GM23338 (cell line): ENCODE measurements around the gene PAQR9. TPM values are rescaled to one million over a fixed set of nuclear protein-coding genes. Genes with fewer than 3 reads are reported as not detected.

Experiments
- ATAC-seq: fragments of 200-7000 bp; cut with Tn5 transposase; 3 replicates; pipeline ENCODE4 v1.9.1; 2020
- DNase-seq: peaks from one replicate; pipeline ENCODE4 v3.0.0-alpha.2; 2015; ENCODE audit warnings: low spot score
- H2AFZ ChIP-seq: fragments of 200-600 bp; sonication (generic); 2 replicates; pipeline ENCODE4 v1.8.0; 2016; ENCODE audit warnings: antibody characterized with exemption, mild to moderate bottlenecking, moderate library complexity
- H3F3A ChIP-seq: fragments of 200-600 bp; sonication (generic); replicated peaks from 2 replicates; pipeline ENCODE4 v1.8.0; 2017; ENCODE audit warnings: antibody characterized with exemption, mixed run types, low read depth
- H3K27ac ChIP-seq: fragments of 200-600 bp; sonication (generic); 2 replicates; pipeline ENCODE4 v1.6.1; 2016; ENCODE audit warnings: low read depth
- H3K27me3 ChIP-seq: fragments of 200-600 bp; sonication (generic); 2 replicates; pipeline ENCODE4 v1.8.0; 2016; ENCODE audit warnings: mild to moderate bottlenecking, mixed run types, moderate library complexity; ENCODE audit not compliant: insufficient read depth
- H3K36me3 ChIP-seq: fragments of 200-600 bp; sonication (generic); 2 replicates; pipeline ENCODE4 v1.8.0; 2016; ENCODE audit warnings: mild to moderate bottlenecking; ENCODE audit not compliant: insufficient read depth
- H3K4me1 ChIP-seq: fragments of 200-600 bp; sonication (generic); 2 replicates; pipeline ENCODE4 v1.8.0; 2016; ENCODE audit warnings: mild to moderate bottlenecking, moderate library complexity; ENCODE audit not compliant: insufficient read depth
- H3K4me2 ChIP-seq: fragments of 200-600 bp; sonication (generic); 2 replicates; pipeline ENCODE4 v1.7.1; 2017; ENCODE audit warnings: mixed run types
- H3K4me3 ChIP-seq: fragments of 200-600 bp; sonication (generic); 2 replicates; pipeline ENCODE4 v1.6.1; 2016; ENCODE audit warnings: mixed run types
- H3K79me2 ChIP-seq: fragments of 200-600 bp; sonication (generic); replicated peaks from 2 replicates; pipeline ENCODE4 v1.8.0; 2017; ENCODE audit warnings: mild to moderate bottlenecking; ENCODE audit not compliant: insufficient read depth
- H3K9me2 ChIP-seq: fragments of 200-600 bp; sonication (generic); 2 replicates; pipeline ENCODE4 v1.8.0; 2017; ENCODE audit not compliant: insufficient read depth
- H4K20me1 ChIP-seq: fragments of 200-600 bp; sonication (generic); replicated peaks from 2 replicates; pipeline ENCODE4 v1.8.0; 2017; ENCODE audit warnings: mild to moderate bottlenecking; ENCODE audit not compliant: insufficient read depth
- H3K27ac Mint-ChIP-seq: 2 replicates; pipeline ENCODE4 v1.8.0; 2020; ENCODE audit warnings: inconsistent platforms, mild to moderate bottlenecking, moderate library complexity, mixed read lengths
- H3K27me3 Mint-ChIP-seq: 3 replicates; pipeline ENCODE4 v1.8.0; 2022; ENCODE audit warnings: low read depth, mild to moderate bottlenecking, moderate library complexity, mixed read lengths, inconsistent platforms; ENCODE audit not compliant: insufficient read depth, poor library complexity
- H3K36me3 Mint-ChIP-seq: 3 replicates; pipeline ENCODE4 v1.8.0; 2021; ENCODE audit warnings: low read depth, mild to moderate bottlenecking, inconsistent platforms, moderate library complexity, mixed read lengths
- H3K4me1 Mint-ChIP-seq: 3 replicates; pipeline ENCODE4 v1.8.0; 2020; ENCODE audit warnings: mild to moderate bottlenecking, inconsistent platforms, mixed read lengths
- H3K4me3 Mint-ChIP-seq: 3 replicates; pipeline ENCODE4 v1.8.0; 2021; ENCODE audit warnings: moderate library complexity, mild to moderate bottlenecking, inconsistent platforms, mixed read lengths
- H3K9me3 Mint-ChIP-seq: 3 replicates; pipeline ENCODE4 v1.8.0; 2020; ENCODE audit warnings: moderate library complexity, mild to moderate bottlenecking, inconsistent platforms, mixed read lengths
- CTCF ChIP-seq, 2 experiments: fragments of 200-600 bp in 1 of 2; sonication (generic) in 1 of 2; conservative IDR thresholded peaks; 2 replicates each; pipeline versions ENCODE4 v1.5.1 to v1.6.1; 2016 to 2017; ENCODE audit warnings: antibody characterized with exemption in 2 of 2, low read depth in 2 of 2, mild to moderate bottlenecking in 2 of 2, moderate library complexity in 1 of 2
- ETS1 ChIP-seq: IDR thresholded peaks from 2 replicates; pipeline ENCODE4 v1.6.1; 2016; ENCODE audit warnings: antibody characterized with exemption
- EZH2phosphoT487 ChIP-seq: fragments of 200-600 bp; sonication (generic); IDR thresholded peaks from one replicate; pipeline ENCODE4 v1.8.1; 2018; ENCODE audit warnings: antibody characterized with exemption; ENCODE audit not compliant: unreplicated experiment
- JUNB ChIP-seq: IDR thresholded peaks from one replicate; pipeline ENCODE4 v1.6.1; 2016; ENCODE audit warnings: antibody characterized with exemption; ENCODE audit not compliant: unreplicated experiment
- NANOG ChIP-seq: IDR thresholded peaks from 2 replicates; pipeline ENCODE4 v1.6.1; 2016; ENCODE audit warnings: antibody characterized with exemption, borderline replicate concordance
- STAT1 ChIP-seq: IDR thresholded peaks from one replicate; pipeline ENCODE4 v1.6.1; 2016; ENCODE audit warnings: antibody characterized with exemption; ENCODE audit not compliant: unreplicated experiment
- ZNF114 ChIP-seq: fragments of 250-450 bp; sonication (Bioruptor Pico); IDR thresholded peaks from 2 replicates; pipeline ENCODE4 v1.5.0; 2020; ENCODE audit warnings: mild to moderate bottlenecking, moderate library complexity
- ZNF331 ChIP-seq: fragments of 250-450 bp; sonication (Bioruptor Pico); IDR thresholded peaks from 2 replicates; pipeline ENCODE4 v1.5.0; 2020; ENCODE audit warnings: low read depth, mild to moderate bottlenecking, moderate library complexity
- polyA plus RNA-seq: library from polyadenylated mRNA; unstranded; fragments of >200 nt; fragmentation: Nextera tagmentation; extraction: Ambion mirVana; gene quantifications from 2 replicates; pipeline ENCODE4 v1.2.1, GENCODE V29; 2016
- total RNA-seq: library from RNA; depleted of rRNA; stranded (reverse); fragments of >200 nt; shearing (Covaris generic); gene quantifications from 2 replicates; pipeline ENCODE4 v1.2.3, GENCODE V29; 2014
- TF ChIP-seq, protein P1 (sequence below): IDR thresholded peaks from one replicate; pipeline ENCODE4 v1.6.1; 2018; ENCODE audit warnings: antibody characterized with exemption; ENCODE audit not compliant: unreplicated experiment

PAQR9 gene
- total and polyA plus RNA-seq, 2 experiments from 2014 or later, result 2.0 to 2.3 TPM

DNA sequence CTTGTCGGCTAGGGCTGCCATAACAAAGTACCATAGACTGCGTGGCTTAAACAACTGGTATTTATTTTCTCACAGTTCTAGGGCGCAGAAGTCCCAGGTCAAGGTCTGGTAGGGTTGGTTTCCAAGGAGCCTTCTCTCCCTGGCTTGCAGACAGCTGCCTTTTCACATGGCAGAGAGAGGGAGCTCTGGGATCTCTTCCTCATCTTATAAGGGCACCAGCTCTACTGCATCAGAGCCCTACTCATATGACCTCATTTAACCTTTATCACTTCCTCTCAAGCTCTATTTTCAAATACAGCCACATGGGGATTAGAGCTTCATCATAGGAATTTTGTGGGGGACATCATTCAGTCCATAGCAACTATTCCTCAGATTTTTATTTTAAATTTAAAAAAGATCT is 17.6 kb upstream of the PAQR9 start (continued):
- TF ChIP-seq ETS1, result no peak
- peak in 1 of 2 experiments; percentile 44; a peak in 2 of 4 replicates for TF ChIP-seq CTCF (conservative IDR thresholded peaks at IDR 0.05; ENCODE audit: low read depth in 2 of 2)
- TF ChIP-seq EZH2phosphoT487, result no peak

DNA sequence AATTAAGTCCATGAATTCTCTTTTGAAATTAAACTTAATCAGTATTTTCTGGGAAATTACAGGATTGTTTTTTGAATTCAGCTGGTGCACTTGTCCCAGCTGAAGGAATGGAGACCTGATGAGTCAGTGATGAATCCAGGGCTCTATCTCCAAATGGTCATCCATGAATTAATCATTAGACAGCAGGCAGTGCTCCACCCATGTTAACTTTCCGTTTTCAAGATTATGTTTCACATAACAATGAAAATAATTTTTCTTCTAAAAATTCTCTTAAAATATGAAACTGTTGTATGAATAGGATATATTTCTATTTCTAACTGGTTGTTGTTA is 13.9 kb upstream of the PAQR9 start:
- Mint-ChIP-seq H3K4me1 (peaks cover 16% of the 10 kb centered on the region), H3K4me3 (no peak overlapping the region), H3K27ac (no peak overlapping the region), H3K27me3 (peaks cover 5% of the 10 kb centered on the region), H3K36me3 (no peaks in the 10 kb centered on the region), H3K9me3 (no peaks in the 10 kb centered on the region)
- H3K4me1 ChIP-seq, result peaks cover 16% of the 10 kb centered on the region
- H3K27me3 ChIP-seq, result no peaks in the 10 kb centered on the region
- H3K4me2 ChIP-seq, result no peak overlapping the region
- DNase-seq (no peak), ATAC-seq (no peak)
- H3K9me2 ChIP-seq, result no peaks in the 10 kb centered on the region
- H3F3A ChIP-seq, result no peaks in the 10 kb centered on the region
- no peak for TF ChIP-seq ZNF114 (CRISPR knock-in tag)
- TF ChIP-seq JUNB, result no peak
- no peak for TF ChIP-seq EZH2phosphoT487
- TF ChIP-seq, protein P1, sequence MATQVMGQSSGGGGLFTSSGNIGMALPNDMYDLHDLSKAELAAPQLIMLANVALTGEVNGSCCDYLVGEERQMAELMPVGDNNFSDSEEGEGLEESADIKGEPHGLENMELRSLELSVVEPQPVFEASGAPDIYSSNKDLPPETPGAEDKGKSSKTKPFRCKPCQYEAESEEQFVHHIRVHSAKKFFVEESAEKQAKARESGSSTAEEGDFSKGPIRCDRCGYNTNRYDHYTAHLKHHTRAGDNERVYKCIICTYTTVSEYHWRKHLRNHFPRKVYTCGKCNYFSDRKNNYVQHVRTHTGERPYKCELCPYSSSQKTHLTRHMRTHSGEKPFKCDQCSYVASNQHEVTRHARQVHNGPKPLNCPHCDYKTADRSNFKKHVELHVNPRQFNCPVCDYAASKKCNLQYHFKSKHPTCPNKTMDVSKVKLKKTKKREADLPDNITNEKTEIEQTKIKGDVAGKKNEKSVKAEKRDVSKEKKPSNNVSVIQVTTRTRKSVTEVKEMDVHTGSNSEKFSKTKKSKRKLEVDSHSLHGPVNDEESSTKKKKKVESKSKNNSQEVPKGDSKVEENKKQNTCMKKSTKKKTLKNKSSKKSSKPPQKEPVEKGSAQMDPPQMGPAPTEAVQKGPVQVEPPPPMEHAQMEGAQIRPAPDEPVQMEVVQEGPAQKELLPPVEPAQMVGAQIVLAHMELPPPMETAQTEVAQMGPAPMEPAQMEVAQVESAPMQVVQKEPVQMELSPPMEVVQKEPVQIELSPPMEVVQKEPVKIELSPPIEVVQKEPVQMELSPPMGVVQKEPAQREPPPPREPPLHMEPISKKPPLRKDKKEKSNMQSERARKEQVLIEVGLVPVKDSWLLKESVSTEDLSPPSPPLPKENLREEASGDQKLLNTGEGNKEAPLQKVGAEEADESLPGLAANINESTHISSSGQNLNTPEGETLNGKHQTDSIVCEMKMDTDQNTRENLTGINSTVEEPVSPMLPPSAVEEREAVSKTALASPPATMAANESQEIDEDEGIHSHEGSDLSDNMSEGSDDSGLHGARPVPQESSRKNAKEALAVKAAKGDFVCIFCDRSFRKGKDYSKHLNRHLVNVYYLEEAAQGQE, result no peak
- TF ChIP-seq ZNF331 (CRISPR knock-in tag), result no peak
- no peak for TF ChIP-seq STAT1
- no peak for TF ChIP-seq CTCF (conservative IDR thresholded peaks at IDR 0.05; ENCODE audit: low read depth in 2 of 2)
- no peak for TF ChIP-seq NANOG
- H2AFZ ChIP-seq, result no peak overlapping the region
- no peaks in the 10 kb centered on the region for H3K79me2 ChIP-seq
- no peak overlapping the region for H3K4me3 ChIP-seq
- H4K20me1 ChIP-seq, result no peaks in the 10 kb centered on the region
- H3K27ac ChIP-seq, result no peak overlapping the region
- H3K36me3 ChIP-seq, result no peaks in the 10 kb centered on the region
